Activated naive CD4-positive, alpha-beta T cell treated with anti-CD3 and anti-CD28 coated beads for 36 hours (primary cell): ENCODE data around the gene TAGLN. TPM values are rescaled to one million over a fixed set of nuclear protein-coding genes. Genes with fewer than 3 reads are reported as not detected.

ENCODE experiments used
- CTCF ChIA-PET: fragments of 350-600 bp; sonication (Branson Sonifier 250); formaldehyde crosslinking; loops from one replicate; lab custom pipeline; 2021; ENCODE audit warnings: antibody characterized with exemption; lab: Charles Lee
- DNase-seq: peaks from one replicate; pipeline ENCODE4 v3.0.0-alpha.2; 2020
- H3K27ac Mint-ChIP-seq: one replicate; pipeline ENCODE4 v1.8.0; 2021; ENCODE audit warnings: mild to moderate bottlenecking, mixed read lengths
- H3K27me3 Mint-ChIP-seq: one replicate; pipeline ENCODE4 v1.8.0; 2021; ENCODE audit warnings: low read depth, mixed read lengths
- H3K36me3 Mint-ChIP-seq: one replicate; pipeline ENCODE4 v1.8.0; 2021; ENCODE audit warnings: low read depth, mixed read lengths
- H3K4me1 Mint-ChIP-seq: one replicate; pipeline ENCODE4 v1.8.0; 2021; ENCODE audit warnings: low read depth, mixed read lengths
- H3K4me3 Mint-ChIP-seq: one replicate; pipeline ENCODE4 v1.8.0; 2021; ENCODE audit warnings: mild to moderate bottlenecking, moderate library complexity, mixed read lengths
- H3K9me3 Mint-ChIP-seq: one replicate; pipeline ENCODE4 v1.8.0; 2021; ENCODE audit warnings: mixed read lengths
- intact Hi-C: fragments of 100-400 bp; cut with micrococcal nuclease; formaldehyde crosslinking; loops from one replicate; pipeline ENCODE4 v1.15.1; 2023
- total RNA-seq, 2 experiments: library from RNA; stranded (reverse); gene quantifications; one replicate each; pipeline ENCODE4 v1.2.3, GENCODE V29; 2021

TAGLN gene
- total RNA-seq, 2 experiments from 2014 or later = 2.1 to 2.2 TPM

GRCh38 chr11:117172724-117173421, 26.3 kb upstream of the TAGLN start:
- no peak overlapping the region for H3K27ac Mint-ChIP-seq
- intact Hi-C loops = no loop called here
- H3K27me3 Mint-ChIP-seq = no peaks in the 10 kb centered on the region
- H3K9me3 Mint-ChIP-seq = no peaks in the 10 kb centered on the region
- CTCF ChIA-PET = interaction anchor here (0.5 to 1.6 kb wide), 7 partner anchors 8 to 449 kb away, joined by 3 to 8 read pairs (median 3); no protein-coding TSS in a partner anchor
- no peak overlapping the region for H3K4me3 Mint-ChIP-seq
- no peak for DNase-seq
- H3K36me3 Mint-ChIP-seq = peaks cover 5% of the 10 kb centered on the region
- peaks cover 11% of the 10 kb centered on the region for H3K4me1 Mint-ChIP-seq

GRCh38 chr11:117175104-117175503, 24.1 kb upstream of the TAGLN start:
- Mint-ChIP-seq H3K36me3 (no peaks in the 10 kb centered on the region), H3K27ac (no peak overlapping the region), H3K4me1 (peaks cover 24% of the 10 kb centered on the region), H3K9me3 (no peaks in the 10 kb centered on the region), H3K27me3 (no peaks in the 10 kb centered on the region), H3K4me3 (no peak overlapping the region)
- intact Hi-C loops = no loop called here
- no peak for DNase-seq
- CTCF ChIA-PET = no interaction called here

GRCh38 chr11:117175781-117176180, 23.4 kb upstream of the TAGLN start:
- intact Hi-C loops = no loop called here
- Mint-ChIP-seq H3K36me3 (no peaks in the 10 kb centered on the region), H3K4me1 (peaks cover 30% of the 10 kb centered on the region), H3K27me3 (no peaks in the 10 kb centered on the region), H3K9me3 (no peaks in the 10 kb centered on the region), H3K27ac (no peak overlapping the region), H3K4me3 (no peak overlapping the region)
- DNase-seq = no peak
- CTCF ChIA-PET = interaction anchor here (0.7 kb wide), 1 partner anchor 389 kb away, joined by 3 read pairs; no protein-coding TSS in a partner anchor

GRCh38 chr11:117176186-117176585, 23.0 kb upstream of the TAGLN start:
- H3K4me1 Mint-ChIP-seq = peaks cover 34% of the 10 kb centered on the region
- H3K9me3 Mint-ChIP-seq = no peaks in the 10 kb centered on the region

GRCh38 chr11:117177534-117178209, 21.5 kb upstream of the TAGLN start:
- peaks cover 29% of the 10 kb centered on the region for H3K4me1 Mint-ChIP-seq
- no peak for DNase-seq
- intact Hi-C loops = loop anchor here (1.0 to 2.0 kb wide), 5 partner anchors 33 to 405 kb away; partner anchors contain the start of genes BUD13, CEP164 and PAFAH1B2
- no peaks in the 10 kb centered on the region for H3K36me3 Mint-ChIP-seq
- no peaks in the 10 kb centered on the region for H3K27me3 Mint-ChIP-seq
- peak overlapping the region; percentile 93 for H3K4me3 Mint-ChIP-seq
- H3K27ac Mint-ChIP-seq = peak overlapping the region; percentile 79
- CTCF ChIA-PET = interaction anchor here (0.7 to 6.4 kb wide), 3 partner anchors 47 to 59 kb away, joined by 3 to 72 read pairs (median 27); no protein-coding TSS in a partner anchor
- H3K9me3 Mint-ChIP-seq = no peaks in the 10 kb centered on the region

More at GRCh38 chr11:117176186-117176585, 23.0 kb upstream of the TAGLN start:
- Mint-ChIP-seq H3K27ac (no peak overlapping the region), H3K36me3 (no peaks in the 10 kb centered on the region), H3K4me3 (no peak overlapping the region), H3K27me3 (no peaks in the 10 kb centered on the region)
- intact Hi-C loops = no loop called here
- CTCF ChIA-PET = interaction anchor here (0.7 kb wide), 1 partner anchor 389 kb away, joined by 3 read pairs; no protein-coding TSS in a partner anchor
- DNase-seq = no peak

- DNase-seq = peak; percentile 92
- Mint-ChIP-seq H3K36me3 (no peaks in the 10 kb centered on the region), H3K9me3 (no peaks in the 10 kb centered on the region), H3K27me3 (no peaks in the 10 kb centered on the region), H3K4me3 (peak within 1 kb of the TSS; percentile 93), H3K4me1 (peaks cover 28% of the 10 kb centered on the region), H3K27ac (peak within 1 kb of the TSS; percentile 79)
- intact Hi-C loops = loop anchor here (1.0 to 2.0 kb wide), 5 partner anchors 34 to 406 kb away; partner anchors contain the start of genes BUD13, CEP164 and PAFAH1B2
- CTCF ChIA-PET = interaction anchor here (0.6 to 6.4 kb wide), 7 partner anchors 34 to 446 kb away, joined by 3 to 72 read pairs (median 3); partner anchors contain the start of gene PAFAH1B2
Observed at GRCh38 chr11:117178210-117179034, 20.7 kb upstream of the TAGLN start, which contains the start of gene SIDT2. TSS of gene SIDT2 (plus strand) at chr11:117178743. CDS start at chr11:117179264, 521 bp downstream.

- H3K4me3 Mint-ChIP-seq = peak overlapping the region; percentile 93
- H3K27me3 Mint-ChIP-seq = no peaks in the 10 kb centered on the region
- no peaks in the 10 kb centered on the region for H3K9me3 Mint-ChIP-seq
- H3K27ac Mint-ChIP-seq = peak overlapping the region; percentile 26
- CTCF ChIA-PET = interaction anchor here (1.1 to 6.4 kb wide), 10 partner anchors 11 to 447 kb away, joined by 3 to 72 read pairs (median 4); partner anchors contain the start of genes APOA5 and PAFAH1B2
- intact Hi-C loops = loop anchor here (2.0 kb wide), 1 partner anchor 147 kb away; the partner anchor contains the start of gene CEP164
- H3K36me3 Mint-ChIP-seq = no peaks in the 10 kb centered on the region
- peak; percentile 52 for DNase-seq
- H3K4me1 Mint-ChIP-seq = peaks cover 26% of the 10 kb centered on the region
Observed at GRCh38 chr11:117179048-117179999, 19.8 kb upstream of the TAGLN start.

GRCh38 chr11:117180020-117180419, 19.1 kb upstream of the TAGLN start:
- intact Hi-C loops = no loop called here
- CTCF ChIA-PET = interaction anchor here (0.7 to 6.4 kb wide), 15 partner anchors 10 to 448 kb away, joined by 3 to 72 read pairs (median 4); partner anchors contain the start of genes APOA5 and PAFAH1B2
- DNase-seq = no peak
- H3K36me3 Mint-ChIP-seq = no peaks in the 10 kb centered on the region
- no peaks in the 10 kb centered on the region for H3K27me3 Mint-ChIP-seq
- H3K4me1 Mint-ChIP-seq = peaks cover 26% of the 10 kb centered on the region
- no peaks in the 10 kb centered on the region for H3K9me3 Mint-ChIP-seq
- H3K4me3 Mint-ChIP-seq = peak overlapping the region; percentile 93
- no peak overlapping the region for H3K27ac Mint-ChIP-seq

- no peaks in the 10 kb centered on the region for H3K9me3 Mint-ChIP-seq
- H3K4me3 Mint-ChIP-seq = peak overlapping the region; percentile 93
- H3K36me3 Mint-ChIP-seq = no peaks in the 10 kb centered on the region
- no peak overlapping the region for H3K27ac Mint-ChIP-seq
- intact Hi-C loops = loop anchor here (1.0 kb wide), 1 partner anchor 45 kb away; no protein-coding TSS in a partner anchor
- no peaks in the 10 kb centered on the region for H3K27me3 Mint-ChIP-seq
- H3K4me1 Mint-ChIP-seq = peaks cover 26% of the 10 kb centered on the region
- peak; percentile 87 for DNase-seq
- CTCF ChIA-PET = interaction anchor here (0.6 to 6.4 kb wide), 25 partner anchors 9 to 409 kb away, joined by 3 to 72 read pairs (median 4); partner anchors contain the start of genes APOA5, PAFAH1B2 and TAGLN
Observed at GRCh38 chr11:117180661-117181585, 18.2 kb upstream of the TAGLN start.
